Tibial nerve (tissue), 3 donors: ENCODE results near the gene APCS.

Experiments
- POLR2A ChIP-seq, 2 donors: fragments of 450-650 bp; IDR thresholded peaks; one replicate each; pipeline ENCODE4 v1.6.1; 2017; ENCODE audit warnings: antibody characterized with exemption in 2 of 2, mild to moderate bottlenecking in 2 of 2, moderate library complexity in 2 of 2
- TF ChIP-seq, protein P1 (sequence below), 5 experiments: fragments of 200-600 bp in 3 of 5; fragments of 450-650 bp in 2 of 5; sonication (generic) in 3 of 5; IDR thresholded peaks; one replicate each; pipeline ENCODE4 v1.5.1; 2016 to 2019; ENCODE audit warnings: antibody characterized with exemption in 5 of 5, mild to moderate bottlenecking in 3 of 5, moderate library complexity in 2 of 5

DNA sequence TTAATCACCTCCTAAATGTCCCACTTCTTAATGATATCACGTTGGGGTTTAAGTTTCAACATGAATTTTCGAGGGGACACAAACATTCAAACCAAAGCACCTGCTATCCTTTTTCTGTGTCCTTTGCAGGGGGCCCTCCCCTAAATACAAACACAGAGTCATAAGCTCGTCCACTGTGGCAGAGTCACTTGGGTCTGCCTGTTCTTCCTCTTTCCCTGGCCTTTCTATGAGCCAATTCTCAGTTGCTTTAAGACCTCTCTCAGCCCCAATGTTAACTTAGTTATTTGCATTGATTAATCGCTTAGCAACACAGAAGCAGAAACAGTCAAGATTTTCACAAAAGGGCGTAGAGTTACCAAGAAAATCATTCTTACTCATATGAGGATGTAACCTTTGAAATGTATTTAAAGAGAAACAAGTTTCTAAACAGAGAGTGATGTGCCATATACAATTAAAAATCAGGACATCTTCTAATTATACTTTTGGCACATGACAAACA is 14.9 kb downstream of the APCS start:
- TF ChIP-seq, protein P1, sequence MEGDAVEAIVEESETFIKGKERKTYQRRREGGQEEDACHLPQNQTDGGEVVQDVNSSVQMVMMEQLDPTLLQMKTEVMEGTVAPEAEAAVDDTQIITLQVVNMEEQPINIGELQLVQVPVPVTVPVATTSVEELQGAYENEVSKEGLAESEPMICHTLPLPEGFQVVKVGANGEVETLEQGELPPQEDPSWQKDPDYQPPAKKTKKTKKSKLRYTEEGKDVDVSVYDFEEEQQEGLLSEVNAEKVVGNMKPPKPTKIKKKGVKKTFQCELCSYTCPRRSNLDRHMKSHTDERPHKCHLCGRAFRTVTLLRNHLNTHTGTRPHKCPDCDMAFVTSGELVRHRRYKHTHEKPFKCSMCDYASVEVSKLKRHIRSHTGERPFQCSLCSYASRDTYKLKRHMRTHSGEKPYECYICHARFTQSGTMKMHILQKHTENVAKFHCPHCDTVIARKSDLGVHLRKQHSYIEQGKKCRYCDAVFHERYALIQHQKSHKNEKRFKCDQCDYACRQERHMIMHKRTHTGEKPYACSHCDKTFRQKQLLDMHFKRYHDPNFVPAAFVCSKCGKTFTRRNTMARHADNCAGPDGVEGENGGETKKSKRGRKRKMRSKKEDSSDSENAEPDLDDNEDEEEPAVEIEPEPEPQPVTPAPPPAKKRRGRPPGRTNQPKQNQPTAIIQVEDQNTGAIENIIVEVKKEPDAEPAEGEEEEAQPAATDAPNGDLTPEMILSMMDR (IDR thresholded peaks at IDR 0.05), result no peak
- TF ChIP-seq POLR2A (IDR thresholded peaks at IDR 0.05), result no peak
